Cardiac ventricle fibroblast (primary cell): ENCODE results near the gene WDR77. TPM values are rescaled to one million over a fixed set of nuclear protein-coding genes. Genes with fewer than 3 reads are reported as not detected.

Experiments used
- total RNA-seq: library from RNA; depleted of rRNA; stranded (reverse); fragments of >200 nt; gene quantifications from 2 replicates; pipeline ENCODE4 v1.2.3, GENCODE V29; 2015

Gene WDR77
- total RNA-seq, result 23.1 and 28.1 TPM in 2 replicates

DNA sequence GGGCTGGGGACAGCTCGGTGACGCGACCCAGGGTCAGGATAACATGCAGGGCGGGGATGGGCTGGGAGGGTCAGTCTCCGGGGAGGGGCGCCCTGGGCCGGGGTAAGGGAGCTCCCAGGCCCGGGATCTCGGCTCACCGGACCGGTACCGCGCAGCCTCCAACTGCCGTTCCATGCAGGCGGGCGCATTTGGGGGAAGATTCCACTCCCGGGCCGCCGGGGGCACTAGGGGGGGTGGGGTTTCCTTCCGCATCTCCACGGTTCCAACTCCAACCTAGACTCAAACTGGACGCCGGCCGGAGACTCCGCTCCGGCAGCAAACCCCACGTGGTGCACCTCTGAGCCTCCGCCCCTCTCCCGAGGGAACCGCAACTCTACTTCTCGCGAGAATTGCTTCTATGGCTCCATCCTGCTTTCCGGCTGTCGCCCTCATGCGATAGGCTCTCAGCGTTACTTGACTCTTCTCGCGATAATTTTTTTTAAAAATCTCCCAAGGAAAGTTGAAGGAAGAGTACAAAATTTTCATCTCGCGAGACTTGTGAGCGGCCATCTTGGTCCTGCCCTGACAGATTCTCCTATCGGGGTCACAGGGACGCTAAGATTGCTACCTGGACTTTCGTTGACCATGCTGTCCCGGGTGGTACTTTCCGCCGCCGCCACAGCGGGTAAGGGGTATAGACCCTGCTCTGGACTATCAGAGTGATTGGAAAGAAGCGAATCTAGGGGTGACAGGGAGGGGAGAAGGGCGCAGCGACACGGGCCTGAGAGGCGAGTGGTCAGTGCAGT lies at the start of gene WDR77, which contains the start of gene ATP5PB:
Gene WDR77 (minus strand): TSS at position 339 of the 785 bp plus-strand sequence. CDS start 87 bp downstream, at position 252.
Gene ATP5PB (plus strand): TSS at position 547 of the 785 bp plus-strand sequence. CDS start 78 bp downstream, at position 625.

Other genes starting within 250 kb of the WDR77 start
- gene DENND2D, start 248.6 kb downstream of the WDR77 start, total RNA-seq, result 5.0 and 6.5 TPM in 2 replicates
- 86.1 and 90.7 TPM in 2 replicates for gene CHI3L2, start 221.5 kb downstream of the WDR77 start, total RNA-seq
- gene CHIA, start 158.4 kb downstream of the WDR77 start, total RNA-seq, result not detected in 2 replicates
- 0.59 and 0.94 TPM in 2 replicates for gene OVGP1, start 21.5 kb downstream of the WDR77 start, total RNA-seq
- gene ATP5PB, start 208 bp upstream of the WDR77 start, total RNA-seq, result 144 and 198 TPM in 2 replicates
- 0.05 and 0.19 TPM in 2 replicates for gene C1orf162, start 24.7 kb upstream of the WDR77 start, total RNA-seq
- not detected in 2 replicates for gene ADORA3, start 54.4 kb upstream of the WDR77 start, total RNA-seq
- not detected in 2 replicates for gene TMIGD3, start 54.4 kb upstream of the WDR77 start, total RNA-seq
- gene RAP1A, start 170.5 kb upstream of the WDR77 start, total RNA-seq, result 27.4 and 29.3 TPM in 2 replicates